Nephron (organoid): ENCODE data around the gene KLHL30.

ENCODE experiments used
- H3K27ac Mint-ChIP-seq, 3 experiments: 2 replicates each; pipeline ENCODE4 v1.8.0; 2020; ENCODE audit warnings: mixed read lengths in 3 of 3, mild to moderate bottlenecking in 2 of 3, moderate library complexity in 1 of 3
- H3K27me3 Mint-ChIP-seq: 2 replicates; pipeline ENCODE4 v1.8.0; 2021; ENCODE audit warnings: low read depth, mild to moderate bottlenecking, moderate library complexity, mixed read lengths
- H3K36me3 Mint-ChIP-seq: 2 replicates; pipeline ENCODE4 v1.8.0; 2020; ENCODE audit warnings: low read depth, mixed read lengths
- H3K4me1 Mint-ChIP-seq: 2 replicates; pipeline ENCODE4 v1.8.0; 2020; ENCODE audit warnings: mixed read lengths
- H3K4me3 Mint-ChIP-seq, 3 experiments: 2 replicates each; pipeline ENCODE4 v1.8.0; 2020; ENCODE audit warnings: mild to moderate bottlenecking in 3 of 3, mixed read lengths in 3 of 3, moderate library complexity in 2 of 3
- H3K9me3 Mint-ChIP-seq: 2 replicates; pipeline ENCODE4 v1.8.0; 2020; ENCODE audit warnings: mixed read lengths
- CTCF ChIP-seq, 3 experiments: fragments of 200-600 bp; sonication (generic); IDR thresholded peaks; one replicate each; pipeline ENCODE4 v1.5.0; 2021; ENCODE audit warnings: antibody characterized with exemption in 3 of 3; ENCODE audit not compliant: unreplicated experiment in 3 of 3

Gene KLHL30

DNA sequence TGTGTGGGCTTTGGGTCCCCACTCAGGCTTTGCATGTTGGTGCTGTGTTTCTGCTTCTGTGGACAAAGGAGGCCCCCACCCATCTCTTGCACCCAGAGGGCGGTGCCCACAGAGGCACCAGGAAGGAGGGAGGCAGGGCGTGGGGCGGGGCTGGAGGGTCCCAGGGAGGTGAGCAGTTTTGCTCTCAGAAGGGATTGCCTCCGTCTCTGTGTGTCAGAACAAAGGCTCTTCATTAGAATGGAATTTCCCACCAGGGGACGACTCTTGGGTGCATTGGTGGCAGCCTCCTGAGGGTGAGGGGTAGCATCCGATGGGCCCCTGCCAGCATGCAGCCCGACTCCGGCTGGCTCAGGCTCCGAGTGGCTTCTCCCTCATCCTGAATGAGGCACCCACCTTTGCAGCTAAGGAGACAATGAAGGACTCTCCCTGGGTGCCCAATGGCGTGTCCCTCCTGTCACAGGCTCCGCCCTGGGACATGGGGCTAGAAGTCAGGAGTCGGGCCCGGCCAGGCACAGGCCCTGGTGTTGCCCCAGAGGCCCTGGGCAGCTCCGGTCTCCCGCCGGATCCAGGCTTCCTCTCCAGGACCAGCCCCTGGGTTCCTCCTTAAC, 13.3 kb downstream of the KLHL30 start:
- Mint-ChIP-seq H3K4me3 (no peak overlapping the region), H3K27me3 (peaks cover 9% of the 10 kb centered on the region), H3K27ac (no peak overlapping the region)

DNA sequence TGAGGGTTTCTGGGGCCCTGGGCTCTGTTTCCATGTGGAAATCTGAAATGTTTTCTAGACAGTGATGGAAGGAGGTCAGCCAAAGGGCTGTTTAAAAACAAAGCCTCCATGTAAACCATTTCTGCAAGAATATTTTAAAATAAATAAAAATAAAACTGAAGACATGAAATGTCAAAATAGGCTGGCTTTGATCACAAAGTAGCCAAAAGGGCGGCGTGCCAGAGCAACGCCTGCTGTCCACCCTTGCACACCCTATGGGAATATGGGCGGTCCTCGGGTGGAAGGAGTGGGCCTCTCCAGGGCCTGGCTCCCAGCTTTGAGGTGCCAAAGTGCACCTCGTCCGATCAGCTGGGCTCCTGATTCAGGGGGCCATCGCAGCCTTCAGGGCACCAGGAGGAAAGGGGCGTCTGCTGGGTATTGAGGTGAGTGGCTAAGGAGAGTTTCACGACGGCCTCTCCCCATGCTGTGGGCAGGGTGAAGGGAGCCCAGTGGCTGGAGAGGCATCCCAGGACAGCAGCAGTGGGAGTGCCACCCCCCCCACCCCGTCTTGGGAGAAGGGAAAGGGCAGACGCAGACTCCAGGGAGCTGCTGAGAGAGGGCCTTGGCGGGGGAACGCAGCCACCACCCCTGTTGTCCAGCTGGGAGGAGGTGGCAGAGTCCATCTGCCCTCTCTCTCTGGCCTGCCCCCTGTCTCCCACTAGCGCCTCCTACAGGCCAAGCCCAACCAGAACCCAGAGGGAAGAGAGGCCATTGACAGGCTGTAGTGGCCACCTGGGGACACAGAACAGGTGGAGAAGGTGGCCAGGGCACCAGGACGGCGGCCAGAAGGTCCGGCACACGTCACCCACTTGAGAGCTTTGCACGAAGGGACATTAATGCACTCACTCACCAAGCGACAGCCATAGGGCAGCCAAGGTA, 14.6 kb downstream of the KLHL30 start:
- Mint-ChIP-seq H3K4me1 (peaks cover 15% of the 10 kb centered on the region), H3K4me3 (no peak overlapping the region), H3K36me3 (no peaks in the 10 kb centered on the region), H3K27ac (peak overlapping the region in 1 of 3 experiments; percentile 70), H3K27me3 (peaks cover 9% of the 10 kb centered on the region), H3K9me3 (no peaks in the 10 kb centered on the region)
- no peak for TF ChIP-seq CTCF (IDR thresholded peaks at IDR 0.05; ENCODE audit: unreplicated experiment in 3 of 3)

More for the DNA sequence above, 13.3 kb downstream of the KLHL30 start:
- Mint-ChIP-seq H3K9me3 (no peaks in the 10 kb centered on the region), H3K36me3 (no peaks in the 10 kb centered on the region), H3K4me1 (peaks cover 15% of the 10 kb centered on the region)
- TF ChIP-seq CTCF (IDR thresholded peaks at IDR 0.05; ENCODE audit: unreplicated experiment in 3 of 3) = no peak

GRCh38 chr2:238154570-238154969, 16.1 kb downstream of the KLHL30 start:
- no peaks in the 10 kb centered on the region for H3K36me3 Mint-ChIP-seq
- peaks cover 14% of the 10 kb centered on the region for H3K27me3 Mint-ChIP-seq
- no peaks in the 10 kb centered on the region for H3K9me3 Mint-ChIP-seq
- peaks cover 20% of the 10 kb centered on the region for H3K4me1 Mint-ChIP-seq
- no peak for TF ChIP-seq CTCF (IDR thresholded peaks at IDR 0.05; ENCODE audit: unreplicated experiment in 3 of 3)
- peak overlapping the region in 2 of 3 experiments; percentile 29 to 64 for H3K27ac Mint-ChIP-seq
- H3K4me3 Mint-ChIP-seq = no peak overlapping the region

- Mint-ChIP-seq H3K4me3 (peak overlapping the region in 1 of 3 experiments; percentile 15), H3K36me3 (no peaks in the 10 kb centered on the region), H3K9me3 (no peaks in the 10 kb centered on the region), H3K27me3 (peaks cover 17% of the 10 kb centered on the region), H3K27ac (peak overlapping the region; percentile 80 to 88 (median 83)), H3K4me1 (peaks cover 20% of the 10 kb centered on the region)
- TF ChIP-seq CTCF (IDR thresholded peaks at IDR 0.05; ENCODE audit: unreplicated experiment in 3 of 3) = no peak
These were observed 16.7 kb downstream of the KLHL30 start for GRCh38 chr2:238155051-238155760.

DNA sequence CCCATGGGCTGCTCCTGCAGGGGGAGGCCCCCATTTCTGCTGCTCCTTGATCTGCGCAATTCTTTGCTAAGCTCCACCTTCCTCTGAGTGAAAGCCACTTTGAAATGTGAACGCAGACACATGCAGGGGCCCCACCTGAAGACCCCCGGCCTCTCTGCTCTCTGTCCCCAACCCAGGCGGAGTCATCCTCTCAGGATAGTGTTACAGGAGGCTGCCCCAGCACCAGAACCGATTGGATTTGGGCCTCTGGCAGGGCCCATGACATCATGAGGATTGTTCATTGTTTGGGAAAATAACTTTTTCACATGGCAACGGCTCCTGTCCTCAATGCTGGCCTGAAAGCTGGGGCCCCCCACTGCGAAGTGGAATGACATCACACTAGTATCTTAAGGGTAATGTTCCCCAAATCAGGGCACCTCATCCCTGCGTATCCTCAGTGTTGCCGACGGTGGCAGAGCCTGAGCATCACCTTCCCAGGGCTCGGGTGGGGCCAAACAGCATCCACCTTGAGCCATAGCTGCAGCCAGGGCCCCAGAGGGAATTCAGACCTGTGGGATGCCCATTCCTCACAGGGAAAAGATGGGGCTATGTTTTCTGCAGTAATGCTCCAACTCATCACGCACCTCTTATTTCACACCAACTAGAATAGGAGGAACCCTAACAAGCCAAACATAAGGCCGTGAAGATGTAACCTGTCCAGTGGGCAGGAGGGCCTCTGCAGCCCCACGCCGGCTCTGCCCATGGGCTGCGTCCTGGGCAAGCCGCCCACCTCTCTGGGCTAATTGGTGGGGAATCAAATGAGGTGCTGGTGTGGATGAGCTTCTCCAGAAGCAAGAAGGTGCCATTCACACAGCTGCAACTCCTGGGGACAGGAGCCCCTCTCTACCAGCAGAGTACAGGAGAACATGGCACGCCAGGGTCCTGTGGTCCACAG, 17.6 kb downstream of the KLHL30 start:
- TF ChIP-seq CTCF (IDR thresholded peaks at IDR 0.05; ENCODE audit: unreplicated experiment in 3 of 3) = no peak
- H3K27ac Mint-ChIP-seq = peak overlapping the region; percentile 80 to 88 (median 83)
- H3K36me3 Mint-ChIP-seq = no peaks in the 10 kb centered on the region
- peaks cover 25% of the 10 kb centered on the region for H3K27me3 Mint-ChIP-seq
- H3K4me1 Mint-ChIP-seq = peaks cover 20% of the 10 kb centered on the region
- no peaks in the 10 kb centered on the region for H3K9me3 Mint-ChIP-seq
- H3K4me3 Mint-ChIP-seq = no peak overlapping the region
